Keratinocyte (primary cell): ENCODE measurements around the gene CEP170B. TPM values are rescaled to one million over a fixed set of nuclear protein-coding genes. Genes with fewer than 3 reads are reported as not detected.
"Not testable (repeated sequence)": the region's sequence is repeated elsewhere in the genome, so short reads cannot be mapped to it uniquely, and the experiment has no call there.

Experiments
- DNase-seq: peaks from one replicate; pipeline ENCODE4 v3.0.0-alpha.2; 2011; ENCODE audit warnings: low read depth, missing footprints, low spot score
- FAIRE-seq: peaks from 2 replicates; lab custom pipeline; 2011; peaks lifted over from hg19 to GRCh38; lab: Jason Lieb, UNC
- H2AFZ ChIP-seq: 2 replicates; pipeline ENCODE4 v1.6.0; 2012; ENCODE audit warnings: low read length, control low read depth, inconsistent platforms; ENCODE audit not compliant: control insufficient read depth
- H3K27ac ChIP-seq: 2 replicates; pipeline ENCODE4 v1.5.1; 2011; ENCODE audit warnings: low read length; ENCODE audit not compliant: control insufficient read depth, insufficient read depth
- H3K27me3 ChIP-seq: 3 replicates; pipeline ENCODE4 v1.6.0; 2011; ENCODE audit warnings: low read length; ENCODE audit not compliant: control insufficient read depth, insufficient read depth; ENCODE audit errors: extremely low read depth
- H3K36me3 ChIP-seq, 2 experiments: 2 replicates in 1 of 2; 3 replicates in 1 of 2; pipeline ENCODE4 v1.5.1; 2011; ENCODE audit warnings: low read length in 2 of 2, mild to moderate bottlenecking in 1 of 2; ENCODE audit not compliant: control insufficient read depth in 2 of 2, insufficient read depth in 2 of 2; ENCODE audit errors: extremely low read depth in 1 of 2
- H3K4me1 ChIP-seq: 3 replicates; pipeline ENCODE4 v1.5.1; 2011; ENCODE audit warnings: low read length; ENCODE audit not compliant: control insufficient read depth, insufficient read depth; ENCODE audit errors: extremely low read depth
- H3K4me2 ChIP-seq: 3 replicates; pipeline ENCODE4 v1.6.0; 2011; ENCODE audit warnings: low read depth, low read length; ENCODE audit not compliant: control insufficient read depth, insufficient read depth; ENCODE audit errors: extremely low read depth
- H3K4me3 ChIP-seq, 3 experiments: fragments of 200-600 bp in 1 of 3; sonication (generic) in 1 of 3; 2 replicates in 2 of 3; 3 replicates in 1 of 3; pipeline ENCODE4 v1.5.1; 2011 to 2016; ENCODE audit warnings: low read length in 3 of 3, mild to moderate bottlenecking in 3 of 3, control low read depth in 2 of 3, inconsistent platforms in 1 of 3, low read depth in 1 of 3, mixed read lengths in 1 of 3, mixed run types in 1 of 3, moderate library complexity in 1 of 3; ENCODE audit not compliant: control insufficient read depth in 2 of 3, insufficient read depth in 2 of 3; ENCODE audit errors: extremely low read depth in 1 of 3
- H3K79me2 ChIP-seq: 2 replicates; pipeline ENCODE4 v1.6.0; 2012; ENCODE audit warnings: low read length; ENCODE audit not compliant: control insufficient read depth, insufficient read depth
- H3K9ac ChIP-seq: 3 replicates; pipeline ENCODE4 v1.6.0; 2011; ENCODE audit warnings: low read length; ENCODE audit not compliant: control insufficient read depth, insufficient read depth; ENCODE audit errors: extremely low read depth
- H3K9me1 ChIP-seq: 3 replicates; pipeline ENCODE4 v1.6.0; 2011; ENCODE audit warnings: low read length; ENCODE audit not compliant: control insufficient read depth, insufficient read depth; ENCODE audit errors: extremely low read depth
- H3K9me3 ChIP-seq: 2 replicates; pipeline ENCODE4 v1.5.1; 2012; ENCODE audit warnings: low read depth, low read length; ENCODE audit not compliant: control insufficient read depth
- H4K20me1 ChIP-seq: 3 replicates; pipeline ENCODE4 v1.6.0; 2011; ENCODE audit warnings: low read length; ENCODE audit not compliant: control insufficient read depth, insufficient read depth; ENCODE audit errors: extremely low read depth
- dilution Hi-C: fragments of 300-500 bp; cut with MboI; formaldehyde crosslinking; loops from one replicate; pipeline ENCODE4 v1.7.0; 2020; ENCODE audit warnings: low sequenced_read_pairs; ENCODE audit not compliant: extremely low pct_ligation_motif_present
- polyA plus RNA-seq, 5 experiments: library from polyadenylated mRNA; depleted of rRNA in 3 of 5; stranded (reverse) in 3 of 5; stranded (forward) in 1 of 5; unstranded in 1 of 5; fragments of >200 nt; gene quantifications; 1 replicate in 1 of 5; 2 replicates in 3 of 5; 3 replicates in 1 of 5; pipeline versions ENCODE4 v1.2.1 to v1.2.3, GENCODE V29; 2011 to 2012; ENCODE audit warnings: missing spikeins in 2 of 5, low read depth in 1 of 5, low replicate concordance in 1 of 5

The CEP170B gene
- polyA plus RNA-seq, 1 donor (not counting 4 experiments of a cell fraction or from before 2014, with no cell fraction given), result 8.7 TPM

GRCh38 chr14:104944016-104944308 lies 78.9 kb downstream of the CEP170B start:
- DNase-seq, H3K4me3 ChIP-seq, FAIRE-seq, H3K79me2 ChIP-seq, dilution Hi-C loops, H3K9me1 ChIP-seq, H2AFZ ChIP-seq, H4K20me1 ChIP-seq, H3K4me2 ChIP-seq, H3K27ac ChIP-seq, H3K9me3 ChIP-seq, H3K9ac ChIP-seq, H3K4me1 ChIP-seq, H3K27me3 ChIP-seq: not testable (repeated sequence)
- H3K36me3 ChIP-seq, result peaks cover 27 to 42% of the 10 kb centered on the region in 2 experiments

- H3K79me2 ChIP-seq, H3K27ac ChIP-seq, DNase-seq, H3K9me1 ChIP-seq, H3K4me3 ChIP-seq, H3K4me1 ChIP-seq, H2AFZ ChIP-seq, H3K27me3 ChIP-seq, H4K20me1 ChIP-seq, dilution Hi-C loops, H3K9ac ChIP-seq, H3K4me2 ChIP-seq, H3K9me3 ChIP-seq, FAIRE-seq: not testable (repeated sequence)
- H3K36me3 ChIP-seq, result peaks cover 20 to 35% of the 10 kb centered on the region in 2 experiments
These were observed 79.6 kb downstream of the CEP170B start for GRCh38 chr14:104944436-104945205.

GRCh38 chr14:104945266-104945665 lies 80.2 kb downstream of the CEP170B start:
- H3K27me3 ChIP-seq, dilution Hi-C loops, H3K9me3 ChIP-seq, H2AFZ ChIP-seq, H3K79me2 ChIP-seq, DNase-seq, H3K4me3 ChIP-seq, H3K27ac ChIP-seq, H3K4me1 ChIP-seq, H3K9ac ChIP-seq, FAIRE-seq, H3K9me1 ChIP-seq, H3K4me2 ChIP-seq, H4K20me1 ChIP-seq: not testable (repeated sequence)
- H3K36me3 ChIP-seq, result peaks cover 14 to 32% of the 10 kb centered on the region in 2 experiments

Other genes with a start within 250 kb of the CEP170B start
- 22.6 to 42.4 TPM (median 31.6 TPM) in 3 replicates for gene INF2, start 175.7 kb upstream of the CEP170B start, polyA plus RNA-seq
- 1.7 to 4.9 TPM (median 1.8 TPM) in 3 replicates for gene ADSS1, start 141.0 kb upstream of the CEP170B start, polyA plus RNA-seq
- 33.5 to 63.3 TPM (median 35.3 TPM) in 3 replicates for gene SIVA1, start 112.1 kb upstream of the CEP170B start, polyA plus RNA-seq
- 82.3 to 102 TPM (median 95.5 TPM) in 3 replicates for gene AKT1, start 69.5 kb upstream of the CEP170B start, polyA plus RNA-seq
- 0.50 to 0.73 TPM (median 0.73 TPM) in 3 replicates for gene ZBTB42, start 64.2 kb upstream of the CEP170B start, polyA plus RNA-seq
- 0.01 TPM in 1 of 3 replicates, not detected in the others for gene PLD4, start 59.6 kb downstream of the CEP170B start, polyA plus RNA-seq
- gene AHNAK2, start 113.1 kb downstream of the CEP170B start, polyA plus RNA-seq, result 142 to 198 TPM (median 164 TPM) in 3 replicates
- gene CLBA1, start 120.5 kb downstream of the CEP170B start, polyA plus RNA-seq, result 8.6 to 11.7 TPM (median 9.1 TPM) in 3 replicates
- gene CDCA4, start 155.8 kb downstream of the CEP170B start, polyA plus RNA-seq, result 29.8 to 48.7 TPM (median 35.7 TPM) in 3 replicates
- not detected in 3 replicates for gene GPR132, start 200.2 kb downstream of the CEP170B start, polyA plus RNA-seq